ENCODE results near the gene KCNK1.

Gene KCNK1

DNA sequence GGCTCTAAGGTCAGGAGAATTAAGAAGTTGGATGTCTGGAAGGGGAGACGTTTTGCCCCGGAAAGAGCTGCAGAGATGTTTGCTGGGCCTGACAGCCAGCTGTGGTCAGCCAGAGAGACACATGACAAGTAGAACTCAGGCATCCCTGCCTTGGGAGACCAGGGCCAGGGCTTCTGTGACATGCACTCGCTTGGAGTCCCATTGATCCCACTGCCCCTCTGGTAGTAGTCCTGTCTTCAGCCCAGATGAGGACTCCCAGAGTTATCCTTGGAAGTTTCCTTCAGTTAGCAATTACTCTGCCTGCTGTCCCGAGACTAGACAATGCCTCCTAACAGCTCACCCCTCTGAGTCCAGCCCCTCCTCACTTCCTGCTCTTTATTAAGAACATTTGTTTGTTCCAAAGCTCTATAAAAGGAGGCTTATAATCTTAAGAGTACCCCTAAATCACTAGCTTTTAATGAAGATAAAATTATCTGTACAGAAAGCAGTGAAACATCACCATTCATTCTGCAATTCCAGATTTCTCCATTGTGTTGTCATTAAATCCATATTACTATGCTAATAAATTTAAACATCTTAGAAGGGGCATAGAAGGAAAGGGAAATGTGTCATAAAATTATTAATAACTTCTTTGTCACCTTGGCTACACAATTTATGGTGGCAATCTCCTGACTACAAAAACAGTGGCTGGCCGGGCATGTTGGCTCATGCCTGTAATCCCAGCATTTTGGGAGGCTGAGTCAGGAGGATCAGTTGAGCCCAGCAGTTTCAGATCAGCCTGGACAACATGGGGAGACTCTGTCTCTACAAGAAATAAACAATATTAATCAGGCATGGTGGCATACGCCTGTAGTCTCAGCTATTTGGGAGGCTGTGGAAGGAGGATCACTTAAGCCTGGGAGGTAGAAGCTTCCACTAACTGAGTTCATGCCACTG lies 94.2 kb downstream of the KCNK1 start:
- no peak for DNase-seq

GRCh38 chr1:233710031-233710430 lies 96.1 kb downstream of the KCNK1 start:
- DNase-seq: no peak

GRCh38 chr1:233710507-233710906 lies 96.6 kb downstream of the KCNK1 start:
- no peak for DNase-seq

GRCh38 chr1:233714631-233715217 lies 100.8 kb downstream of the KCNK1 start:
- no peak for DNase-seq

DNA sequence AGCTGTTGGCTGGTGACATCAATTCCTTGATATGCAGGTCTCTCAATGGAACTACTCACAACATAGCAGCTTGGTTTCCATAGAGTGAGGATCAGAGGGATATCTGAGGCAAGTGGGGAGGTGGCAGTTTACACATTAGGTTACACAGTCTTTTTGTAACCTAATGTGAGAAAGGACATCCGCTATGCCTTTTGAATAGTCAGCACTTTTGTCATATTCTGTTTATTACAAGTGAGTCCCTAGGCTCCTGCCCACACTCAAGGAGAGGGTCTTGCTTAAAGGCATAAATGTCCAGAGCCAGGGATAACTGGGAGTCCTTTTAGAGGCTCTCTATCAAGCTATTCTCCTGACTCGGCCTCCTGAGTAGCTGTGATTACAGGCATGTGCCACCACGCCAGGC lies 104.2 kb downstream of the KCNK1 start:
- no peak for DNase-seq

DNA sequence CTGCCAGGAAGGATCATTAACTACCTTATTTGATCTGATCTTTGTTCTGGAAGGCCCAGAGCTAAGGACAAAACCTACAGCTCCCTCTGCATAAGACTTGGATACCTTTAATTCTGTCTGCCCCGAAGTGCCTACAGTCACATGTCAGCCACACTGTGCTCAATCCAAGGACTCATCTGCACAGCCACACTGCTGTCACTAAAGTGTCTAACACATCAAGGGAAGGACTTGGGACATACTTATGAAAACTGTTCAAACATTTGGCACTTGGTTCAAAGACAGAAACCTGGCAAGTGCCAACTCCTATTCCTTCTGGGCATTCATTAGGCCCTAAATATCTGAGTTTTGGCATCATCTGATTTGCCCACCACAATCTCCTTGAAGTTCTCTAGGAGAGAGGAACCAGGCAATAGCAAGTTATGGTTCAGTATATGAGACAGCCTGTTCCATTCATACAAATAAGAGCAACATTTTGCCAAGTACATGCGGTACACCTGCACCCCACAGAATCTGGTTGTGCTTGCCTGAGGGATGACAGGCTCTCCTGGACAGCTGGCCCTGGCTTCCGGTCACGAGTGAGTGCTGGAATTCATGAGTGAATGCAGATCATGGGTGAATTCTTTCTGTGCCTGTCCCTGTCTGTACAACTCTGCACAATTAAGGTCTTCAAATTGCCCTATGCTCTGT lies 105.9 kb downstream of the KCNK1 start:
- no peak for DNase-seq

GRCh38 chr1:233721004-233721595 lies 107.2 kb downstream of the KCNK1 start:
- no peak for DNase-seq

All from left hindlimb (tissue), 1 donor.